Thyroid gland (tissue), 4 donors: ENCODE results near the gene ZSWIM8.

ENCODE experiments used
- CTCF ChIP-seq, 6 experiments: fragments of 200-600 bp in 3 of 6; fragments of 450-650 bp in 3 of 6; sonication (generic) in 3 of 6; IDR thresholded peaks; one replicate each; pipeline ENCODE4 v1.5.1; 2016 to 2019; ENCODE audit warnings: antibody characterized with exemption in 6 of 6, mild to moderate bottlenecking in 2 of 6, inconsistent platforms in 1 of 6, moderate library complexity in 1 of 6
- POLR2A ChIP-seq, 2 donors: fragments of 450-650 bp; IDR thresholded peaks; one replicate each; pipeline ENCODE4 v1.6.1; 2017; ENCODE audit warnings: antibody characterized with exemption in 2 of 2, mild to moderate bottlenecking in 2 of 2, moderate library complexity in 1 of 2

GRCh38 chr10:73848821-73849489 lies 63.5 kb downstream of the ZSWIM8 start:
- TF ChIP-seq POLR2A (IDR thresholded peaks at IDR 0.05) (no peak), CTCF (IDR thresholded peaks at IDR 0.05) (peak; percentile 93 to 99 (median 97))
